ENCODE results near the gene SLC6A19. TPM values are rescaled to one million over a fixed set of nuclear protein-coding genes. Genes with fewer than 3 reads are reported as not detected.

Gene SLC6A19
- total RNA-seq, 1 donor from 2014 or later, result not detected

- intact Hi-C loops (cut with micrococcal nuclease), result no loop called here
Observed at GRCh38 chr5:1193591-1193985, 7.8 kb upstream of the SLC6A19 start.

- intact Hi-C loops (cut with micrococcal nuclease), result no loop called here
Observed at GRCh38 chr5:1194378-1194777, 7.0 kb upstream of the SLC6A19 start.

- intact Hi-C loops (cut with micrococcal nuclease), result no loop called here
Observed at GRCh38 chr5:1195439-1195838, 6.0 kb upstream of the SLC6A19 start.

- intact Hi-C loops (cut with micrococcal nuclease), result no loop called here
Observed at GRCh38 chr5:1195916-1196315, 5.5 kb upstream of the SLC6A19 start.

GRCh38 chr5:1196562-1196961 lies 4.8 kb upstream of the SLC6A19 start:
- intact Hi-C loops (cut with micrococcal nuclease), result no loop called here

- intact Hi-C loops (cut with micrococcal nuclease), result no loop called here
Observed at GRCh38 chr5:1197876-1198666, 3.3 kb upstream of the SLC6A19 start.

- intact Hi-C loops (cut with micrococcal nuclease), result no loop called here
Observed at GRCh38 chr5:1199340-1199648, 2.1 kb upstream of the SLC6A19 start.

GRCh38 chr5:1199649-1200494 lies 1.5 kb upstream of the SLC6A19 start:
- intact Hi-C loops (cut with micrococcal nuclease), result no loop called here

GRCh38 chr5:1200495-1201326 lies 684 bp upstream of the SLC6A19 start:
- intact Hi-C loops (cut with micrococcal nuclease), result no loop called here

GRCh38 chr5:1202026-1202797 lies 817 bp downstream of the SLC6A19 start:
- intact Hi-C loops (cut with micrococcal nuclease), result no loop called here

- intact Hi-C loops (cut with micrococcal nuclease), result no loop called here
Observed at GRCh38 chr5:1202798-1203185, 1.4 kb downstream of the SLC6A19 start.

- intact Hi-C loops (cut with micrococcal nuclease), result no loop called here
Observed at GRCh38 chr5:1203311-1203967, 2.0 kb downstream of the SLC6A19 start.

- intact Hi-C loops (cut with micrococcal nuclease), result no loop called here
Observed at GRCh38 chr5:1203968-1204692, 2.7 kb downstream of the SLC6A19 start.

GRCh38 chr5:1204693-1205242 lies 3.4 kb downstream of the SLC6A19 start:
- intact Hi-C loops (cut with micrococcal nuclease), result no loop called here

GRCh38 chr5:1205255-1206180 lies 4.1 kb downstream of the SLC6A19 start:
- intact Hi-C loops (cut with micrococcal nuclease), result no loop called here

- intact Hi-C loops (cut with micrococcal nuclease), result no loop called here
Observed at GRCh38 chr5:1206521-1207412, 5.4 kb downstream of the SLC6A19 start.

- intact Hi-C loops (cut with micrococcal nuclease), result no loop called here
Observed at GRCh38 chr5:1207555-1207954, 6.2 kb downstream of the SLC6A19 start.

Measured in T-helper 2 cell treated with Interferon-gamma antibody and Interleukin-4, amounts not matched to agents 100 ng/mL and 5 ng/mL, for 36 hours (primary cell).